Measurements from ENCODE around the gene TES. TPM values are rescaled to one million over a fixed set of nuclear protein-coding genes. Genes with fewer than 3 reads are reported as not detected.
"Not testable (repeated sequence)": the region's sequence is repeated elsewhere in the genome, so short reads cannot be mapped to it uniquely, and the experiment has no call there.

Gene TES
- polyA plus RNA-seq, 1 experiment = 93.2 TPM

GRCh38 chr7:116291937-116292336 lies 81.6 kb downstream of the TES start:
- no peaks in the 10 kb centered on the region for H3K27me3 ChIP-seq (ENCODE audit: control insufficient read depth, insufficient read depth, low read length)
- ChIA-PET CTCF (interaction anchor here (1.2 kb wide), 1 partner anchor 9 kb away, joined by 3 read pairs; no protein-coding TSS in a partner anchor), POLR2A (no interaction called here)
- no peaks in the 10 kb centered on the region for H3K36me3 ChIP-seq (ENCODE audit: control insufficient read depth, insufficient read depth, low read length)
- no peak for TF ChIP-seq CTCF (IDR thresholded peaks at IDR 0.05; ENCODE audit: insufficient read depth, low read depth, low read length)
- DNase-seq (ENCODE audit: low read depth) = no peak
- no peak overlapping the region for H3K4me3 ChIP-seq (ENCODE audit: low read depth, low read length)

GRCh38 chr7:116292381-116292780 lies 82.0 kb downstream of the TES start:
- Histone ChIP-seq H3K4me3 (ENCODE audit: low read depth, low read length) (no peak overlapping the region), H3K27me3 (ENCODE audit: control insufficient read depth, insufficient read depth, low read length) (no peaks in the 10 kb centered on the region), H3K36me3 (ENCODE audit: control insufficient read depth, insufficient read depth, low read length) (no peaks in the 10 kb centered on the region)
- ChIA-PET CTCF (interaction anchor here (1.2 kb wide), 1 partner anchor 10 kb away, joined by 3 read pairs; no protein-coding TSS in a partner anchor), POLR2A (no interaction called here)
- no peak for DNase-seq (ENCODE audit: low read depth)
- TF ChIP-seq CTCF (IDR thresholded peaks at IDR 0.05; ENCODE audit: insufficient read depth, low read depth, low read length) = no peak

GRCh38 chr7:116293139-116293538 lies 82.8 kb downstream of the TES start:
- H3K36me3 ChIP-seq (ENCODE audit: control insufficient read depth, insufficient read depth, low read length) = no peaks in the 10 kb centered on the region
- DNase-seq (ENCODE audit: low read depth) = no peak
- POLR2A ChIA-PET = no interaction called here

GRCh38 chr7:116293633-116294032 lies 83.3 kb downstream of the TES start:
- no peak for TF ChIP-seq CTCF (IDR thresholded peaks at IDR 0.05; ENCODE audit: insufficient read depth, low read depth, low read length)
- H3K4me3 ChIP-seq (ENCODE audit: low read depth, low read length) = no peak overlapping the region
- no peak for DNase-seq (ENCODE audit: low read depth)
- no peaks in the 10 kb centered on the region for H3K27me3 ChIP-seq (ENCODE audit: control insufficient read depth, insufficient read depth, low read length)
- ChIA-PET POLR2A (no interaction called here), CTCF (no interaction called here)
- H3K36me3 ChIP-seq (ENCODE audit: control insufficient read depth, insufficient read depth, low read length) = no peaks in the 10 kb centered on the region

More at GRCh38 chr7:116293139-116293538, 82.8 kb downstream of the TES start:
- CTCF ChIA-PET = no interaction called here
- H3K27me3 ChIP-seq (ENCODE audit: control insufficient read depth, insufficient read depth, low read length) = no peaks in the 10 kb centered on the region
- 0 out of 2 replicates have a peak, but pooled peaks have one; percentile 12 for TF ChIP-seq CTCF (IDR thresholded peaks at IDR 0.05; ENCODE audit: insufficient read depth, low read depth, low read length)
- H3K4me3 ChIP-seq (ENCODE audit: low read depth, low read length) = no peak overlapping the region

DNA sequence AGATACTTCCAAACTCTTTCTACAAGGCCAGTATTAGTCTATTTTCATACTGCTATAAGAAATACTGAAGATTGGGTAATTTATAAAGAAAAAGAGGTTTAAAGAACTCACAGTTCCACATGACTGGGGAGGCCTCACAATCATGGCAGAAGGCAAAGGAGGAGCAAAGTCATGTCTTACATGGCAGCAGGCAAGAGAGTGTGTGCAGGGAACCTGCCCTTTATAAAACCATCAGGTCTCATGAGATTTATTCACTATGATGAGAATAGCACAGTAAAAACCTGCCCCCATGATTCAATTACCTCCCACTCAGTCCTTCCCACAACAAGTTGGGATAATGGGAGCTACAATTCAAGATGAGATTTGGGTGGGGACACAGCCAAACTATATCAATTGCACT lies 85.6 kb downstream of the TES start:
- POLR2A ChIA-PET; H3K4me3 ChIP-seq (ENCODE audit: low read depth, low read length); DNase-seq (ENCODE audit: low read depth); H3K27me3 ChIP-seq (ENCODE audit: control insufficient read depth, insufficient read depth, low read length); CTCF ChIA-PET; H3K36me3 ChIP-seq (ENCODE audit: control insufficient read depth, insufficient read depth, low read length): not testable (repeated sequence)

- no peaks in the 10 kb centered on the region for H3K36me3 ChIP-seq (ENCODE audit: control insufficient read depth, insufficient read depth, low read length)
- no peak overlapping the region for H3K4me3 ChIP-seq (ENCODE audit: low read depth, low read length)
- H3K27me3 ChIP-seq (ENCODE audit: control insufficient read depth, insufficient read depth, low read length) = no peaks in the 10 kb centered on the region
- CTCF ChIA-PET = interaction anchor here (1.2 kb wide), 1 partner anchor 10 kb away, joined by 3 read pairs; no protein-coding TSS in a partner anchor
- TF ChIP-seq CTCF (IDR thresholded peaks at IDR 0.05; ENCODE audit: insufficient read depth, low read depth, low read length) = no peak
- DNase-seq (ENCODE audit: low read depth) = no peak
- POLR2A ChIA-PET = no interaction called here
Observed at GRCh38 chr7:116298055-116298454, 87.7 kb downstream of the TES start.
